HEK293T (cell line): Measurements from ENCODE around the gene ADSS1.
A peak's percentile ranks its signal among the peaks of the same experiment; 100 is the strongest.

Experiments
- CTCF ChIA-PET: fragments of 350-600 bp; formaldehyde crosslinking; extraction: SDS; loops from one replicate; lab custom pipeline; 2021; ENCODE audit warnings: antibody characterized with exemption, inconsistent platforms; lab: Yijun Ruan, JAX
- POLR2A ChIA-PET: fragments of 350-600 bp; formaldehyde crosslinking; extraction: SDS; loops from one replicate; lab custom pipeline; 2020; ENCODE audit warnings: antibody characterized with exemption, inconsistent platforms; lab: Yijun Ruan, JAX
- DNase-seq: peaks from one replicate; pipeline ENCODE4 v3.0.0; 2012; ENCODE audit warnings: mixed read lengths; ENCODE audit errors: extremely low spot score
- ARNT ChIP-seq: fragments of 450-650 bp; IDR thresholded peaks from 2 replicates; pipeline ENCODE4 v1.6.1; 2017; ENCODE audit warnings: mild to moderate bottlenecking
- BHLHE40 ChIP-seq: fragments of 450-650 bp; IDR thresholded peaks from 2 replicates; pipeline ENCODE4 v1.6.1; 2016; ENCODE audit warnings: mild to moderate bottlenecking, moderate library complexity, borderline replicate concordance
- CTBP1 ChIP-seq: fragments of 450-650 bp; IDR thresholded peaks from 2 replicates; pipeline ENCODE4 v1.6.1; 2016; ENCODE audit warnings: borderline replicate concordance
- ELF4 ChIP-seq: fragments of 450-650 bp; IDR thresholded peaks from 2 replicates; pipeline ENCODE4 v1.6.1; 2017; ENCODE audit warnings: antibody characterized with exemption
- FOXA1 ChIP-seq: fragments of 450-650 bp; IDR thresholded peaks from 2 replicates; pipeline ENCODE4 v1.6.1; 2016; ENCODE audit warnings: mild to moderate bottlenecking
- FOXK2 ChIP-seq: fragments of 450-650 bp; IDR thresholded peaks from 2 replicates; pipeline ENCODE4 v1.6.1; 2016; ENCODE audit warnings: mild to moderate bottlenecking
- FOXM1 ChIP-seq: fragments of 450-650 bp; IDR thresholded peaks from 2 replicates; pipeline ENCODE4 v1.6.1; 2017; ENCODE audit warnings: mild to moderate bottlenecking, borderline replicate concordance
- HDGF ChIP-seq: fragments of 450-650 bp; IDR thresholded peaks from 2 replicates; pipeline ENCODE4 v1.6.1; 2017; ENCODE audit warnings: antibody characterized with exemption, borderline replicate concordance
- L3MBTL2 ChIP-seq: fragments of 450-650 bp; conservative IDR thresholded peaks from 2 replicates; pipeline ENCODE4 v1.6.1; 2016; ENCODE audit warnings: mild to moderate bottlenecking
- LEF1 ChIP-seq: fragments of 450-650 bp; IDR thresholded peaks from 2 replicates; pipeline ENCODE4 v1.6.1; 2017; ENCODE audit warnings: mild to moderate bottlenecking, borderline replicate concordance
- NFRKB ChIP-seq: fragments of 450-650 bp; IDR thresholded peaks from 2 replicates; pipeline ENCODE4 v1.6.1; 2016; ENCODE audit warnings: mild to moderate bottlenecking, moderate library complexity
- SP1 ChIP-seq: fragments of 450-650 bp; IDR thresholded peaks from 2 replicates; pipeline ENCODE4 v1.6.1; 2017
- SUZ12 ChIP-seq: fragments of 450-650 bp; IDR thresholded peaks from 2 replicates; pipeline ENCODE4 v1.6.1; 2016; ENCODE audit warnings: mild to moderate bottlenecking
- TARDBP ChIP-seq: fragments of 450-650 bp; IDR thresholded peaks from 2 replicates; pipeline ENCODE4 v1.6.1; 2016
- ZNF384 ChIP-seq: fragments of 450-650 bp; IDR thresholded peaks from 2 replicates; pipeline ENCODE4 v1.6.1; 2016
- TF ChIP-seq, protein P1 (sequence below): fragments of 450-650 bp; IDR thresholded peaks from 2 replicates; pipeline ENCODE4 v1.6.1; 2016

The ADSS1 gene

DNA sequence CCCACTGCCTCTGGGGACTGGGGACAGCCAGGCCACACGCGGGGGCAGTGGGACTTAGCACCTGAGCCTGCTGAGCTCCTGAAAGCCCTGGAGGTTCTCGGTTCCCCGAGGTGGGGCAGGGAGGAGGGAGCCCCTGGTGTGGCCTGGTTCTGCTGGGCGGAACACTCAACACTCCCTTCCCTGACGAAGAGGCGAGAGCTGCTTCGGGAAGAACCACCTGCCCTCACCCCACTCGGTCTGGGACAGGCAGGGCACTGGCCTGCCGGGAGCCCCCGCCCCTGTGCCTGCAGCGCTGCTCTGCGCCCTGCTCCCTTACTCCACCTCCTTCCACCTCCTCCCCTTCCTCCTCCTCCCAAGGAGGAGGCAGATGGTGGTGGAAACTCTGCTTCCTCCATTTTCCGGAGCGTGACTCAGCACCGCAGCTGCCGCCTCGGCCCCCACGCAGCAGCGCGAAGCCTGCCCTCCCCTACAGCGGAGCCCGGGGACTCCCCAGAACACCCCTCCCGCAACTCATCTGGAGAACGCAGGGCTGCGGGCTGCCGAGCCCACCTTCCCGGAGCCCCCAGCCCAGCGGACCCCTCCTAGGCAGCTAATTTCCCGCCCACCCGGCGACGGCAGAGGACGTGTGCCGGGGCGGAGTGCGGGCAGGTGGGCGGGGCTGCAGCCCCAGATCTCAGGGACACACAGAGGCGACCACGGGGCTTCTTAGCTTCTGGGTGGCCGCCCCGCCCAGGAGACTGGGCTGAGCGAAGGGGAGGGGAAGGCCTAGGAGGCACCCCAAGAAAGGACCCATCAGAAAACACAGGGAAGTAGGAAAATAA, 46.3 kb upstream of the ADSS1 start:
- ChIA-PET POLR2A (interaction anchor here (0.7 to 2.9 kb wide), 10 partner anchors 9 to 75 kb away, joined by 3 to 21 read pairs (median 3); partner anchors contain the start of gene SIVA1), CTCF (no interaction called here)
- TF ChIP-seq FOXA1 (no peak), ARNT (no peak), L3MBTL2 (peak; percentile 96)
- peak; percentile 74 for DNase-seq

DNA sequence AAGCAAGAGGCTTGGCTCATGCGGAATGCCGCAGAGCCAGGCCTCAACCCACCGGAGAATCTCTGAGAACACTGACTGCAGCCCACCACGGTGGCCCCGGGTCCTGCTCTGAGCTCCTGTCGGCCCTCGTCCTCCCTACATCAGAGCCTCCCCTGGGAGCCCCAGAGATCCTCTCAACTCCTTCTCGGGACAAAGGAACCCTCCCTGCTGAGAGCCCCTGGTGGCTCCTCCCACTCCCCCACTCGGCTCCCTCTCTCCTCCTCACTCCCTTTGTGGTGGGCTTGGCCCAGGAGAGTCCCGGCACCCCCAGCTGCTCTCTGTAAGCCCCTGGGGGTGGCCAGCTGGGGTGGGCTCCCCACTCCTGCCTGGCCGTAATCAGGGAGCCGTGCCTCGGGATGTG, 45.7 kb upstream of the ADSS1 start:
- DNase-seq, result no peak
- POLR2A ChIA-PET, result interaction anchor here (1.1 to 2.9 kb wide), 7 partner anchors 9 to 74 kb away, joined by 3 to 21 read pairs (median 3); partner anchors contain the start of gene SIVA1
- TF ChIP-seq FOXM1, result no peak
- no peak for TF ChIP-seq TARDBP
- CTCF ChIA-PET, result no interaction called here

DNA sequence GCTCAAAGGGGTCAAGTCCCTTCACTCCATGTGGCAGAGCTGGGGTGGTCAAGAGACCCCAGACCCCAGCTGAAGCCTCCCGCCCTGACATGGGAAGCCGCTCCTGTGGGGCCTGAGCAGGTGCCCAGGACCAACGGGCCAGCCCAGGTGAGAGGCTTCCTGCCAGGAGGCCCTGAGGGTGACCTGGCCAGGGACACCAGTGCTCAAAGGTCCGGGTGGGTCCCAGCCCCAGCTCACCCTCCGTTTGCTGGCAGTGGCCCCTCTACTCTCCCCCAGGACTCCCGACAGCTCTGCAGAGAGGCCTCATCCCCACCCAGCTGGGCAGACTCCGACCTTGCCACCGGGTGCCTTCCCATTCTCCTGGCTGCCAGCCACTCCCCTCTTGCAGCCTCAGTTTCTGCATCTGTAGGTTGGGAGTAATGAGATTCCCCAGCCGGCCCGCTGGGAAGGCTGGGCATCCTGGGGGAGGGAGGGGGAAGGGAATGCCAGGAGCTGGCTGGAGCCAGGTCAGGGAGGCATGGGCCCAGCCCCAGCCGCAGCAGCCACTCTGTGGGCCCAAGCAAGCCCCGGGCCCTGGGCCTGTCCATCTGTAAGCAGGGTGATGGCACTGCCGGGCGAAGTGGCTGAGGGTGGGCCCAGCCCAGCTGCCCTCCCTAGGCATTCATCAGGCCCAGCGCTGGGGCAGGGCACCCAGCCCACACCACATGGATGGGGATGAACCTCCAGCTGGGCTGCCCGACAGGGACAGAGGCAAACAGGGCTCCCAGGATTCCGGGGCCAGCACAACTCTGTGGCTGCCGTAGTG, 44.9 kb upstream of the ADSS1 start:
- DNase-seq, result no peak
- no peak for TF ChIP-seq FOXK2
- TF ChIP-seq, protein P1, sequence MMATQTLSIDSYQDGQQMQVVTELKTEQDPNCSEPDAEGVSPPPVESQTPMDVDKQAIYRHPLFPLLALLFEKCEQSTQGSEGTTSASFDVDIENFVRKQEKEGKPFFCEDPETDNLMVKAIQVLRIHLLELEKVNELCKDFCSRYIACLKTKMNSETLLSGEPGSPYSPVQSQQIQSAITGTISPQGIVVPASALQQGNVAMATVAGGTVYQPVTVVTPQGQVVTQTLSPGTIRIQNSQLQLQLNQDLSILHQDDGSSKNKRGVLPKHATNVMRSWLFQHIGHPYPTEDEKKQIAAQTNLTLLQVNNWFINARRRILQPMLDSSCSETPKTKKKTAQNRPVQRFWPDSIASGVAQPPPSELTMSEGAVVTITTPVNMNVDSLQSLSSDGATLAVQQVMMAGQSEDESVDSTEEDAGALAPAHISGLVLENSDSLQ, result no peak
- TF ChIP-seq ELF4, result no peak
- no peak for TF ChIP-seq TARDBP
- TF ChIP-seq LEF1, result no peak
- TF ChIP-seq L3MBTL2, result no peak
- TF ChIP-seq CTBP1, result no peak
- no peak for TF ChIP-seq SUZ12
- no peak for TF ChIP-seq FOXM1
- TF ChIP-seq FOXA1, result no peak
- ChIA-PET CTCF (no interaction called here), POLR2A (interaction anchor here (1.1 to 2.9 kb wide), 5 partner anchors 9 to 73 kb away, joined by 3 to 21 read pairs (median 9); partner anchors contain the start of gene SIVA1)

DNA sequence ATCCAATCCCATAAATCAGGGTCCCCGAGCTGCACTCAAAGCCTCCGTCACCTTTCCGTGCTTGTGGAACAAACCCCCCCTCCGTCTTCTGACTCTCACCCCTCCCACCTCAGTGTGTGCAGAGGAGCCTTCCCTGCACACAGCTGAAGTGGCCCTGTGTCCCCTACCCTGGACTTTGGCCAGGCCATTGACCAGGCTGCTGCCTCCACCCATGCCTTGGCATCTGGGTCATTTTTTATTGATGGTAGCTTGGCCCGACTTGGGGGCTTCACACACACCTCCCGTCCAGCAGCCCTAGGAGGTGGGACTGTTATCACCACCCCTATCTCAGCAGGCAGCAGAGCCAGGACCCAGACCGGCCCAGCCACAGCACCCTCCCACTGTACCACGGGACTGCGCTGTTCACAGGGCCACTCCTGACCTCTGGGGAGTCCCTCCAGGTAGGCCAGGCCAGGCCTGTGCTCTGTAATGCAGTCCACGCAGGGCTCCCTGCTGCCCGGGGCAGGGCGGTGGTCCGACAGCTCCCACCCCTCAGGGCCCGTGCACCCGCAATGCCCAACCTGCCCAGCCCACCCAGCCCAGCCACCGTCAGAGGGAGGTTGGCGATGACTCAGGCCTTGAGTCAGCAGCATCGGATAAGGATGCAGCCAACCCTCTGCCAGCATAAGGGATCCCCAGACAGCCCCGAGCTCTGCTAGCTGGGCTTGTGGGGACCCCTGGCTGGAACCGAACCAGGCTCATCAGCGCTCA, 43.8 kb upstream of the ADSS1 start:
- POLR2A ChIA-PET, result interaction anchor here (1.3 to 1.9 kb wide), 2 partner anchors 10 to 73 kb away, joined by 3 to 7 read pairs; partner anchors contain the start of gene SIVA1
- no peak for DNase-seq
- TF ChIP-seq ARNT (no peak), FOXK2 (no peak), BHLHE40 (no peak), CTBP1 (no peak), SUZ12 (no peak), FOXA1 (no peak), LEF1 (no peak), NFRKB (no peak), ELF4 (no peak), HDGF (no peak), FOXM1 (no peak), ZNF384 (no peak)
- TF ChIP-seq, protein P1, result no peak
- CTCF ChIA-PET, result interaction anchor here (0.7 to 1.0 kb wide), 3 partner anchors 10 to 29 kb away, joined by 3 read pairs; no protein-coding TSS in a partner anchor

DNA sequence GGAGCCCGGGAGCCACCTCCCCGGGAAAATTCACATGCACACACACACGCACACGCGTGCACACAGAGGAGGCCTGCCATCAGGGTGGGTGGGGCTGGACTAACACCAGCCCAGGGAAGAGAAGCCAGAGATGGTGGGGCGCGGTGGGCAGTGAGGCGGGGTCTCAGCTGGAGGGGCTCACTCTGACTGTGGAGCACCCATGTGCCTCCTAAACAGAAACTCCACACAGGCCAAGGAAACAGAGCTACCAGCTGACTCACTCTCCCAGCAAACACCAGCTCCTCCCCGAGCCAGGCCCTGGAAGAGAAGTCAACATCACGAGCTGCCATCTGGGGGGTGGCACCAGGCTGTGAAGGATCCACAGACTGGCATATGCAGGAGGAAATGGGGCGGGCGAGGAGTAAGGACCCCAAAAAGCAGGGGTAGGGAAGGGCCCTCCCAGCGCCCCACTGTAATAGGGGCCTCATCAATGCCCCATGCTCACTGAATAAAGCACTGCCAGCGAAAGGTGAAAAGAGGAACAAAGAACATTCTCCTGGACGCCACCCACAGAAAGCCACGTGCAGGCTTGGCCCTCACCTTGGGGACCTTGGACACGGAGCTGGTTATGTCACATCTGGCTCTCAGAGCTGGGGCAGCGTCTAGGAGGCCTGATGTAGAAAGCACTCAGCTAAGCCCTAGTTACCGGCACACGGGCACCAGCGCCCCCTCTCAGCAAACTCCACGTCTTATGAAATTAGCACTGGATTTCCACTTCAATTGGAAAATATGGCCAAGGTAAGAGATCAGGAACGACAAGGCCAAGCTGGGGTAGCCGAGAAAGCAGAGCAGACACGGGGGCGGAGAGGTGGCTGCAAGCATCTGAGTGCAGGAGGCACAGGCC, 43.0 kb upstream of the ADSS1 start:
- CTCF ChIA-PET, result interaction anchor here (0.6 to 1.0 kb wide), 4 partner anchors 10 to 84 kb away, joined by 3 to 4 read pairs (median 3); no protein-coding TSS in a partner anchor
- POLR2A ChIA-PET, result interaction anchor here (1.3 to 1.9 kb wide), 2 partner anchors 9 to 72 kb away, joined by 3 to 7 read pairs; partner anchors contain the start of gene SIVA1
- no peak for DNase-seq
- no peak for TF ChIP-seq HDGF
- TF ChIP-seq LEF1, result no peak
- no peak for TF ChIP-seq BHLHE40
- no peak for TF ChIP-seq FOXK2
- no peak for TF ChIP-seq NFRKB
- no peak for TF ChIP-seq ZNF384
- TF ChIP-seq CTBP1, result no peak
- TF ChIP-seq SUZ12, result no peak
- TF ChIP-seq FOXA1, result no peak
- no peak for TF ChIP-seq ELF4
- no peak for TF ChIP-seq SP1
- TF ChIP-seq, protein P1, result no peak
- TF ChIP-seq TARDBP, result no peak
- TF ChIP-seq FOXM1, result no peak
